Measurements from ENCODE around the gene EFCAB11. TPM values are rescaled to one million over a fixed set of nuclear protein-coding genes. Genes with fewer than 3 reads are reported as not detected.

The EFCAB11 gene
- total RNA-seq, 1 experiment from 2014 or later = 36.2 TPM

GRCh38 chr14:89933002-89933401 is 21.5 kb downstream of the EFCAB11 start:
- DNase-seq = no peak

GRCh38 chr14:89927186-89927865 is 27.2 kb downstream of the EFCAB11 start:
- no peak for TF ChIP-seq CTCF (IDR thresholded peaks at IDR 0.05; ENCODE audit: insufficient read depth in 1 of 2, low read depth in 1 of 2, low read length in 1 of 2, severe bottlenecking in 1 of 2, unreplicated experiment in 1 of 2)
- Mint-ChIP-seq H3K36me3 (ENCODE audit: insufficient read depth, unreplicated experiment) (peaks cover 7% of the 10 kb centered on the region), H3K4me1 (ENCODE audit: low read depth, unreplicated experiment) (no peaks in the 10 kb centered on the region), H3K27me3 (ENCODE audit: insufficient read depth, unreplicated experiment) (no peaks in the 10 kb centered on the region), H3K4me3 (ENCODE audit: unreplicated experiment) (no peak overlapping the region), H3K9me3 (ENCODE audit: unreplicated experiment) (no peaks in the 10 kb centered on the region), H3K27ac (ENCODE audit: unreplicated experiment) (no peak overlapping the region)
- Histone ChIP-seq H3K9me3 (no peaks in the 10 kb centered on the region), H3K4me1 (no peaks in the 10 kb centered on the region), H3K4me3 (ENCODE audit: low read depth, low read length) (no peak overlapping the region), H3K36me3 (ENCODE audit: control insufficient read depth, insufficient read depth, low read length) (no peaks in the 10 kb centered on the region), H3K27me3 (replicated peaks; ENCODE audit: control insufficient read depth, insufficient read depth, low read length) (no peaks in the 10 kb centered on the region)
- POLR2A ChIA-PET = no interaction called here
- CTCF ChIA-PET = no interaction called here
- no peak for DNase-seq
- BruUV-seq (replicated peaks) = no TSS peak
- intact Hi-C loops (cut with micrococcal nuclease; ENCODE audit: unreplicated experiment) = no loop called here

More at GRCh38 chr14:89933002-89933401, 21.5 kb downstream of the EFCAB11 start:
- no peak for TF ChIP-seq CTCF (IDR thresholded peaks at IDR 0.05; ENCODE audit: insufficient read depth in 1 of 2, low read depth in 1 of 2, low read length in 1 of 2, severe bottlenecking in 1 of 2, unreplicated experiment in 1 of 2)
- BruUV-seq (replicated peaks) = no TSS peak
- Mint-ChIP-seq H3K36me3 (ENCODE audit: insufficient read depth, unreplicated experiment) (no peaks in the 10 kb centered on the region), H3K4me1 (ENCODE audit: low read depth, unreplicated experiment) (no peaks in the 10 kb centered on the region), H3K27ac (ENCODE audit: unreplicated experiment) (no peak overlapping the region), H3K9me3 (ENCODE audit: unreplicated experiment) (no peaks in the 10 kb centered on the region), H3K27me3 (ENCODE audit: insufficient read depth, unreplicated experiment) (no peaks in the 10 kb centered on the region), H3K4me3 (ENCODE audit: unreplicated experiment) (no peak overlapping the region)
- no peak overlapping the region for H3K4me3 ChIP-seq (ENCODE audit: low read depth, low read length)
- no peaks in the 10 kb centered on the region for H3K36me3 ChIP-seq (ENCODE audit: control insufficient read depth, insufficient read depth, low read length)
- no peaks in the 10 kb centered on the region for H3K4me1 ChIP-seq
- H3K27me3 ChIP-seq (replicated peaks; ENCODE audit: control insufficient read depth, insufficient read depth, low read length) = no peaks in the 10 kb centered on the region
- H3K9me3 ChIP-seq = no peaks in the 10 kb centered on the region
- POLR2A ChIA-PET = no interaction called here
- intact Hi-C loops (cut with micrococcal nuclease; ENCODE audit: unreplicated experiment) = no loop called here
- CTCF ChIA-PET = no interaction called here

GRCh38 chr14:89926694-89927093 is 27.8 kb downstream of the EFCAB11 start:
- H3K36me3 Mint-ChIP-seq (ENCODE audit: insufficient read depth, unreplicated experiment) = peaks cover 7% of the 10 kb centered on the region
- POLR2A ChIA-PET = no interaction called here
- no peak overlapping the region for H3K27ac Mint-ChIP-seq (ENCODE audit: unreplicated experiment)
- no peak overlapping the region for H3K4me3 Mint-ChIP-seq (ENCODE audit: unreplicated experiment)
- CTCF ChIA-PET = no interaction called here
- Histone ChIP-seq H3K4me3 (ENCODE audit: low read depth, low read length) (no peak overlapping the region), H3K9me3 (no peaks in the 10 kb centered on the region), H3K36me3 (ENCODE audit: control insufficient read depth, insufficient read depth, low read length) (no peaks in the 10 kb centered on the region), H3K4me1 (no peaks in the 10 kb centered on the region), H3K27me3 (replicated peaks; ENCODE audit: control insufficient read depth, insufficient read depth, low read length) (no peaks in the 10 kb centered on the region)
- no peak for TF ChIP-seq CTCF (IDR thresholded peaks at IDR 0.05; ENCODE audit: insufficient read depth in 1 of 2, low read depth in 1 of 2, low read length in 1 of 2, severe bottlenecking in 1 of 2, unreplicated experiment in 1 of 2)
- intact Hi-C loops (cut with micrococcal nuclease; ENCODE audit: unreplicated experiment) = no loop called here
- no peak for DNase-seq
- no peaks in the 10 kb centered on the region for H3K4me1 Mint-ChIP-seq (ENCODE audit: low read depth, unreplicated experiment)
- BruUV-seq (replicated peaks) = no TSS peak
- no peaks in the 10 kb centered on the region for H3K27me3 Mint-ChIP-seq (ENCODE audit: insufficient read depth, unreplicated experiment)
- no peaks in the 10 kb centered on the region for H3K9me3 Mint-ChIP-seq (ENCODE audit: unreplicated experiment)
